ENCODE results near the gene EZR. TPM values are rescaled to one million over a fixed set of nuclear protein-coding genes. Genes with fewer than 3 reads are reported as not detected.

Gene EZR
- total and polyA plus RNA-seq, 2 of the 8 experiments (the other 6 are each of a cell fraction or from before 2014, with no cell fraction given), result 122 to 286 TPM

GRCh38 chr6:158775832-158776231 is 43.3 kb downstream of the EZR start (continued):
- TF ChIP-seq CHD7 (IDR thresholded peaks at IDR 0.05; ENCODE audit: insufficient replicate concordance, low read length), result no peak
- 0 out of 2 replicates have a peak, but pooled peaks have one; percentile 31 for TF ChIP-seq POLR2AphosphoS5 (IDR thresholded peaks at IDR 0.05; ENCODE audit: low read depth, low read length)
